Osteocyte (in vitro differentiated cells): ENCODE data around the gene NR2F1-AS1. TPM values are rescaled to one million over a fixed set of nuclear protein-coding genes. Genes with fewer than 3 reads are reported as not detected.

Experiments
- DNase-seq: peaks from one replicate; pipeline ENCODE4 v3.0.0; 2021; ENCODE audit warnings: mixed read lengths; ENCODE audit not compliant: unreplicated experiment; ENCODE audit errors: extremely low spot score
- H3K27ac Mint-ChIP-seq: one replicate; pipeline ENCODE4 v1.8.0; 2021; ENCODE audit warnings: mild to moderate bottlenecking, mixed read lengths; ENCODE audit not compliant: unreplicated experiment
- H3K27me3 Mint-ChIP-seq: one replicate; pipeline ENCODE4 v1.8.0; 2021; ENCODE audit warnings: mixed read lengths; ENCODE audit not compliant: unreplicated experiment
- H3K36me3 Mint-ChIP-seq: one replicate; pipeline ENCODE4 v1.8.0; 2021; ENCODE audit warnings: mixed read lengths; ENCODE audit not compliant: unreplicated experiment
- H3K4me1 Mint-ChIP-seq: one replicate; pipeline ENCODE4 v1.8.0; 2021; ENCODE audit warnings: mixed read lengths; ENCODE audit not compliant: unreplicated experiment
- H3K4me3 Mint-ChIP-seq: one replicate; pipeline ENCODE4 v1.8.0; 2021; ENCODE audit warnings: mild to moderate bottlenecking, moderate library complexity, mixed read lengths; ENCODE audit not compliant: unreplicated experiment
- H3K9me3 Mint-ChIP-seq: one replicate; pipeline ENCODE4 v1.8.0; 2021; ENCODE audit warnings: mixed read lengths; ENCODE audit not compliant: unreplicated experiment
- CTCF ChIP-seq: fragments of 200-600 bp; sonication (generic); IDR thresholded peaks from 2 replicates; pipeline ENCODE4 v1.5.0; 2021; ENCODE audit warnings: antibody characterized with exemption, mild to moderate bottlenecking, moderate library complexity
- total RNA-seq: library from RNA; stranded (reverse); gene quantifications from 2 replicates; pipeline ENCODE4 v1.2.1, GENCODE V29; 2021

The NR2F1-AS1 gene
- total RNA-seq, 1 donor from 2014 or later: 40.9 TPM

- Mint-ChIP-seq H3K36me3 (peaks cover 29% of the 10 kb centered on the region), H3K9me3 (no peaks in the 10 kb centered on the region), H3K27ac (no peak overlapping the region), H3K4me3 (no peak overlapping the region), H3K4me1 (peaks cover 14% of the 10 kb centered on the region), H3K27me3 (no peaks in the 10 kb centered on the region)
- no peak for DNase-seq
- no peak for TF ChIP-seq CTCF
These were observed 126.1 kb downstream of the NR2F1-AS1 start for GRCh38 chr5:93454896-93455295.

- peak overlapping the region; percentile 32 for H3K27ac Mint-ChIP-seq
- DNase-seq: no peak
These were observed 128.8 kb downstream of the NR2F1-AS1 start for GRCh38 chr5:93452255-93452654.

GRCh38 chr5:93438124-93438523, 142.9 kb downstream of the NR2F1-AS1 start:
- no peak for TF ChIP-seq CTCF

More at GRCh38 chr5:93452255-93452654, 128.8 kb downstream of the NR2F1-AS1 start:
- Mint-ChIP-seq H3K4me3 (peak overlapping the region; percentile 8), H3K27me3 (no peaks in the 10 kb centered on the region), H3K9me3 (no peaks in the 10 kb centered on the region), H3K4me1 (peaks cover 14% of the 10 kb centered on the region), H3K36me3 (peaks cover 21% of the 10 kb centered on the region)
- TF ChIP-seq CTCF: no peak

GRCh38 chr5:93436083-93436482, 144.9 kb downstream of the NR2F1-AS1 start:
- Mint-ChIP-seq H3K9me3 (no peaks in the 10 kb centered on the region), H3K4me1 (no peaks in the 10 kb centered on the region), H3K4me3 (no peak overlapping the region), H3K27ac (no peak overlapping the region), H3K27me3 (no peaks in the 10 kb centered on the region), H3K36me3 (peaks cover 42% of the 10 kb centered on the region)
- no peak for TF ChIP-seq CTCF
- DNase-seq: no peak

More at GRCh38 chr5:93438124-93438523, 142.9 kb downstream of the NR2F1-AS1 start:
- peaks cover 33% of the 10 kb centered on the region for H3K36me3 Mint-ChIP-seq
- DNase-seq: no peak
- H3K9me3 Mint-ChIP-seq: peaks cover 6% of the 10 kb centered on the region
- H3K4me1 Mint-ChIP-seq: no peaks in the 10 kb centered on the region
- H3K27ac Mint-ChIP-seq: no peak overlapping the region
- no peak overlapping the region for H3K4me3 Mint-ChIP-seq
- H3K27me3 Mint-ChIP-seq: no peaks in the 10 kb centered on the region

GRCh38 chr5:93433422-93433821, 147.6 kb downstream of the NR2F1-AS1 start:
- H3K27ac Mint-ChIP-seq: no peak overlapping the region
- no peaks in the 10 kb centered on the region for H3K4me1 Mint-ChIP-seq
- H3K9me3 Mint-ChIP-seq: no peaks in the 10 kb centered on the region

More at GRCh38 chr5:93433422-93433821, 147.6 kb downstream of the NR2F1-AS1 start:
- no peak for DNase-seq
- TF ChIP-seq CTCF: no peak
- H3K4me3 Mint-ChIP-seq: no peak overlapping the region
- peaks cover 31% of the 10 kb centered on the region for H3K36me3 Mint-ChIP-seq
- H3K27me3 Mint-ChIP-seq: no peaks in the 10 kb centered on the region
